GM18870 (cell line): ENCODE measurements around the gene LSR.

Source experiments
- ATAC-seq: cut with Tn5 transposase; IDR thresholded peaks from one replicate; pipeline ENCODE4 v1.9.1; 2021; ENCODE audit warnings: moderate library complexity; ENCODE audit not compliant: unreplicated experiment

LSR gene

GRCh38 chr19:35248310-35249145 is at the start of gene LSR:
LSR (plus strand) TSS chr19:35249002; CDS start chr19:35249023, 21 bp downstream.
- peak; percentile 55 for ATAC-seq

GRCh38 chr19:35199481-35199880 is 49.3 kb upstream of the LSR start:
- ATAC-seq = no peak

DNA sequence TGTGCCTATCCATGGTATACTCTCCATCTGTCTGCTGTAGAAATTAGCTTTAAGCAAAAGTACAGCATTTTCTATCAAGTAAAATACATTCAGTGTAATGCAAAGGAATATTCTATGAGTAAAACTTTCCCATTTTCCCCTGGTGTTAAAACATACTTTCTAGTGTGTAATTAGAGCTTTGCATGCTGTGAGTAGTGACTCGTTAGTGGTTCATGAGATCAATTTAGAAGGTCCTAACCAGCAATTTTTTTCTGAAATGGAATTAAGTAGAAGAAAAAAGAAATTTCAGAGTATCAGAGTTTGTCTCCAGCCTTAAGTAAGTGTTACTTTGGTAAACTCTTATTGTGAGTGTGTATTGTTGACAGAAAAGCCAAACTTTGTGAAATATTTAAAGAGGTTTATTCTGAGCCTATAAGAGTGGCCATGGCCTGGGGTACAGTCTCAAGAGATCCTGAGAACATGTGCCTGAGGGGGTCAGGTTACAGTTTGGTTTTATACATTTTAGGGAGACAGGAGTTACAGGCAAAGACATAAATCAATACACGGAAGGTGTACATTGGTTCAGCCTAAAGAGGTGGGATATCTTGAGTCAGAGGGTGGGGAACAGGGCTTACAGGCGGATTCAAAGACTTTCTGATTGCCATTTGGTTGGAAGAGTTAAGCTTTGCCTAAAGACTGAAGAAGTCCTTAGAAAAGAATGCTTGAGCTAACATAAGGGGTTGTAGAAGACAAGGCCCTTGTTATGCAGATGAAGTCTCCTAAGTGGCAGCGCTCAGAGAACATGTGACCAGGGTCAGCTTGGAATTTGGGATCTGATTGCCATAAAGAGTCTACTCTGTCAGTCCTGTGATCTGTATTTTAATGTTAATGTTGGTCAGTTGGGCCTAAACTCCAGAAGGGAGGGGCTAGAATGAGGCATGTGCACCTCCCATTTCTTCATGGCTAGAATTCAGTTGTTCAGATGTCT is 45.8 kb upstream of the LSR start:
- ATAC-seq = no peak

- ATAC-seq = no peak
Observed at GRCh38 chr19:35204799-35205732, 43.7 kb upstream of the LSR start.

- ATAC-seq = no peak
Observed at GRCh38 chr19:35205733-35206323, 43.0 kb upstream of the LSR start.

DNA sequence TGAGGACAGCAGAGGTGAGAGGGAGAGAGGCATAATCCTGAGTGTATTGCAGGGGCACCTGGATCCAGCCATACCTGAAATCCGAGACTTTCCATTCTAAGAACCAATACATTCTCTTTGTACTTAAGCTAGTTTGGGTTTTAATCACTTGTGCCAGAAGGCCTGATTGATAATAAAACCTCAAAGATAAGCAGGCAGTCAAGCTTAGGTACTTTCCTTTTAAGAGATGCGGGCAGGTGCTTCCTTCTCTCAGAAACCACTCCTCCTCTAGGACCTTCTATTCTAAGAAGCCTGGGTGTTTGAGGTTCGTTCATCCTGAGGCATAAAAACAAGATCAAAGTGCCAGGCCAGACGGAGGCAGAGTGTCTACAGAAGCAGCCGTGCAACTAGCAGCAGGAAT is 42.4 kb upstream of the LSR start:
- no peak for ATAC-seq

GRCh38 chr19:35206855-35207254 is 41.9 kb upstream of the LSR start:
- ATAC-seq = no peak

- ATAC-seq = no peak
Observed at GRCh38 chr19:35207391-35207871, 41.4 kb upstream of the LSR start.

DNA sequence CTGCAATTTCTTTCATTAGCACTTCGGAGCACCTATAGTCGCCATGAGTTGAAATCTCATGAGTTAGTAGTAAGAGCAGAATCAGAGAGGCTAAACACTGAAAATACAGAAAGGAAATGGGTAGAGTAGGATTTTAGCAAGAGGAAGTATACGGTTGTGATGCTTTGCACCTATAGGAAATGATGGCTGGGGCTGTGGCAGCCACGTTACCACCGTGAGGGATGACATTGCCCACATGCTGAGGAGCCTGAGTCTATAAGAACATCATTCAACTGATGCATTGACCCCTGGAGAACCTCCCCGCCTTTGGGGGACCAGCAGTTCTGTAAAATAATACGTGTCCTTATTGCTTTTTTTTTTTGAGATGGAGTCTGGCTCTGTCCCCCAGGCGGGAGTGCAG is 40.7 kb upstream of the LSR start:
- no peak for ATAC-seq

DNA sequence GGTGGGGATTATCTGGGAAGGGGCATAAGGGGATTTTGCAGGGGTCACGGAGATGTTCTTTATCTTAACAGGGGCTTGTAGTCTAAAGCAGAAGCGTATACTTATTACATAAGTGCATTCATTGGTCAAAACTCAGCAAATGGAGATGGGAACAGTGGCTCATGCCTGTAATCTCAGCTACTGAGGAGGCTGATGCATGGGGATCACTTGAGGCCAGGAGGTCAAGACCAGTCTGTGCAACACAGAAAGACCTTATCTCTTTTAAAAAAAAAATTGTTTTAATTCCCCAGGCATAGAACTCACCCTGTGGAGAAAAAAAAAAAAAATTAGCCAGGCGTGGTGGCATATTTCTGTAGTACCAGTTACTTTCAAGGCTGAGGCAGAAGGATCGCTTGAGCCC is 39.2 kb upstream of the LSR start:
- no peak for ATAC-seq

- ATAC-seq = no peak
Observed at GRCh38 chr19:35211545-35212230, 37.1 kb upstream of the LSR start.

DNA sequence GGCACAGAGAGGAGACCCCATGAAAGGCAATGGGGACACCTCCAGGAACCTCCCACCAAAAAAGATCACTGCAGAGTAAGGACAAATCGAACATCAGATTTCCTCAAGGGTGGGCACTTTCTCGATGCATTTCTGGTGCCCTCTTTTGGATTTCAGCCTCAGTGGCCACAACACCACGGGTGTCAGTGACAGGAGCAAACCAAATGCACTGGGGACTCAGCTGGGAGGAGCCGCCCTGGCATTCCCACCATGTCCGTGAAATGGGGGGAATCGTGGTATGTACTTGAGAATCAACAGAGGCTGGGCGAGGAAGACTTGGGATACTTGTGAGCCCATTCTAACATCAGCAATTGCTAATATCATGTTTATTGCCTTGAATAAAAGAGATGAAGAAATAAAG is 36.6 kb upstream of the LSR start:
- no peak for ATAC-seq

DNA sequence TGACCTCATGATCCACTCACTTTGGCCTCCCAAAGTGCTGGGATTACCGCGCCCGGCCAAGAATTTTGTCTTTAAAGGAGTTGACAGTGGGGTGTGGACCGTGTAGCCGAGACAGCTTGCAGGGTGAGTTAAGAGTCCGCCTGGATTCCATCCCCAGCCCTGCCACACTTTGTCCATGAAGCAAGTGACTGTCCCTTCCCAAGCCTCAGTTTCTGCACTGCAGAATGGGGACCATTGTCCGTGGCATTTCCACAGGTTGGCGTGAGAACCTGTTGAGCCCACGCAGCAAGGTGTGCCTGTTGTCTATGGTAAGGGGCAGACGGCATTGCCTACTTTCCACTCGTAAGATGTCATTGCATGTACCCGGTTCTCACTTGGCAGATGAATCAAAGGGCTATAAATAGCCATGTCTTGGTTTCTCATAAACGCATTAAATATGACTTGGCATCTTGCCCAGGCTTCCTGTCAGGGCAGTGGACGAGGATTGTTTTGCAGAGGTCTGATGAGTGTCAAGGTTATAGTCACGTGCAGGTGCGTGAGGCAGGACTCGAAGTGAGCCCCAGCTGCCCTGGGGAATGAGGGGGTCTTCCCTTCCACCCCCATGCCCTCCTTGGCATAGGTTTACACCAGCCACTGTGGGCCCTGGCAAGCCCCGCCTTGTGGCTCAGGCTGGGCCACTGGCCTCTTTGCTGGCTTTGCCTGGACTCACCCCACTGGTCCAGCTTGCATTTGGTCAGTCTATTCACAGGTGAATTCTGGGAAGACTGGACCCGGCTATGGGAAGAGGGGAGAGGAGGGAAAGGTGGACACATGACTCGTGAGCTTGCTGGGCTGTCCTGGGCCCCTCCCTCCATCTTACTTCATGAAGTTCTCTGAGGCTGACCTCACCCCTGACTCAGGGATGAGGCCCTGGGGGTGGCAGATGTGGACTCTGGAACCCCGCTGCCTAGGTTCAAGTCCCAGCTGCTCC is 34.9 kb upstream of the LSR start:
- ATAC-seq = peak; percentile 63

DNA sequence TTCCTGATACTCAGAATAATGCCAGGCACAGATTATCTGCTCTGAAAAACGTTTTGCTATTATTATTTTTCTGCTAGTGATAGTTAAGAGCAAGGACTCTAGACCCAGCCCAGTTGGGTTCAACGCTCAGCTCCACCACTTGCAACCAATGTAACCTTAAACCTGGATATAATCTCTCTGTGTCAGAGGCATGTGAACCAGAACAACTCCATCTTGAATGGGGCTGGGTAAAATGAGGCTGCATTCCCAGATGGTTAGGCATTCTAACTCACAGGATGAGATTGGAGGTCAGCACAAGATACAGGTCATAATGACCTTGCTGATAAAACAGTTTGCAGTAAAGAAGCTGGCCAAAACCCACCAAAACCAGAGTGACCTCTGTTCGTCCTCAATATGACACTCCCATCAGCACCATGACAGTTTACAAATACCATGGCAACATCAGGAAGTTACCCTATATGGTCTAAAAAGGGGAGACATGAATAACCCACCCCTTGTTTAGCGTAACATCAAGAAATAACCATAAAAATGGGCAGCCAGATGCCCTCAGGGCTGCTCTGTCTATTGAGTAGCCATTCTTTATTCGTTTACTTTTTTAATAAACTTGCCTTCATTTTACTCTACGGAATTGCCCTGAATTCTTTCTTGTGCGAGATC is 33.9 kb upstream of the LSR start:
- no peak for ATAC-seq

GRCh38 chr19:35216016-35216832 is 32.6 kb upstream of the LSR start:
- no peak for ATAC-seq

- no peak for ATAC-seq
Observed at GRCh38 chr19:35216833-35217648, 31.8 kb upstream of the LSR start.
